ENCODE measurements around the gene S100A9. TPM values are rescaled to one million over a fixed set of nuclear protein-coding genes. Genes with fewer than 3 reads are reported as not detected.

The S100A9 gene
- total and polyA plus RNA-seq, 2 of the 8 experiments (the other 6 are each of a cell fraction or from before 2014, with no cell fraction given): not detected

DNA sequence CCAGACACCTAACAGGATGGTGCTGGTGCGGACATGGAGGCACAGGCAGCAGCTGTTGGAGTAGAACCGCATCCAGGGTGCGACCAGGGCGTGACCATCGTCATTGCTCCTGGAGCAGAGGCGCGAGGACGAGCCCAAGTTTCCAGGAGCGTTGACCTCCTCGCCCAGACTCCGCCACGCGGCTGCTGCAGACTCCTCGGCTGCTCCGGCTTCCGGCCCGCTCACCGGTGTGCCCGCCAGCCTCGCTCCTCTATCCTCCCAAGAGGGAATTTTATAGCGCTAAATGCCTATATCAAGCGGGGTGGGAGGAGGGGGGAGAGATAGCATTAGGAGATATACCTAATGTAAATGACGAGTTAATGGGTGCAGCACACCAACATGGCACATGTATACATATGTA lies 23.1 kb downstream of the S100A9 start (continued):
- TF ChIP-seq, protein P1, sequence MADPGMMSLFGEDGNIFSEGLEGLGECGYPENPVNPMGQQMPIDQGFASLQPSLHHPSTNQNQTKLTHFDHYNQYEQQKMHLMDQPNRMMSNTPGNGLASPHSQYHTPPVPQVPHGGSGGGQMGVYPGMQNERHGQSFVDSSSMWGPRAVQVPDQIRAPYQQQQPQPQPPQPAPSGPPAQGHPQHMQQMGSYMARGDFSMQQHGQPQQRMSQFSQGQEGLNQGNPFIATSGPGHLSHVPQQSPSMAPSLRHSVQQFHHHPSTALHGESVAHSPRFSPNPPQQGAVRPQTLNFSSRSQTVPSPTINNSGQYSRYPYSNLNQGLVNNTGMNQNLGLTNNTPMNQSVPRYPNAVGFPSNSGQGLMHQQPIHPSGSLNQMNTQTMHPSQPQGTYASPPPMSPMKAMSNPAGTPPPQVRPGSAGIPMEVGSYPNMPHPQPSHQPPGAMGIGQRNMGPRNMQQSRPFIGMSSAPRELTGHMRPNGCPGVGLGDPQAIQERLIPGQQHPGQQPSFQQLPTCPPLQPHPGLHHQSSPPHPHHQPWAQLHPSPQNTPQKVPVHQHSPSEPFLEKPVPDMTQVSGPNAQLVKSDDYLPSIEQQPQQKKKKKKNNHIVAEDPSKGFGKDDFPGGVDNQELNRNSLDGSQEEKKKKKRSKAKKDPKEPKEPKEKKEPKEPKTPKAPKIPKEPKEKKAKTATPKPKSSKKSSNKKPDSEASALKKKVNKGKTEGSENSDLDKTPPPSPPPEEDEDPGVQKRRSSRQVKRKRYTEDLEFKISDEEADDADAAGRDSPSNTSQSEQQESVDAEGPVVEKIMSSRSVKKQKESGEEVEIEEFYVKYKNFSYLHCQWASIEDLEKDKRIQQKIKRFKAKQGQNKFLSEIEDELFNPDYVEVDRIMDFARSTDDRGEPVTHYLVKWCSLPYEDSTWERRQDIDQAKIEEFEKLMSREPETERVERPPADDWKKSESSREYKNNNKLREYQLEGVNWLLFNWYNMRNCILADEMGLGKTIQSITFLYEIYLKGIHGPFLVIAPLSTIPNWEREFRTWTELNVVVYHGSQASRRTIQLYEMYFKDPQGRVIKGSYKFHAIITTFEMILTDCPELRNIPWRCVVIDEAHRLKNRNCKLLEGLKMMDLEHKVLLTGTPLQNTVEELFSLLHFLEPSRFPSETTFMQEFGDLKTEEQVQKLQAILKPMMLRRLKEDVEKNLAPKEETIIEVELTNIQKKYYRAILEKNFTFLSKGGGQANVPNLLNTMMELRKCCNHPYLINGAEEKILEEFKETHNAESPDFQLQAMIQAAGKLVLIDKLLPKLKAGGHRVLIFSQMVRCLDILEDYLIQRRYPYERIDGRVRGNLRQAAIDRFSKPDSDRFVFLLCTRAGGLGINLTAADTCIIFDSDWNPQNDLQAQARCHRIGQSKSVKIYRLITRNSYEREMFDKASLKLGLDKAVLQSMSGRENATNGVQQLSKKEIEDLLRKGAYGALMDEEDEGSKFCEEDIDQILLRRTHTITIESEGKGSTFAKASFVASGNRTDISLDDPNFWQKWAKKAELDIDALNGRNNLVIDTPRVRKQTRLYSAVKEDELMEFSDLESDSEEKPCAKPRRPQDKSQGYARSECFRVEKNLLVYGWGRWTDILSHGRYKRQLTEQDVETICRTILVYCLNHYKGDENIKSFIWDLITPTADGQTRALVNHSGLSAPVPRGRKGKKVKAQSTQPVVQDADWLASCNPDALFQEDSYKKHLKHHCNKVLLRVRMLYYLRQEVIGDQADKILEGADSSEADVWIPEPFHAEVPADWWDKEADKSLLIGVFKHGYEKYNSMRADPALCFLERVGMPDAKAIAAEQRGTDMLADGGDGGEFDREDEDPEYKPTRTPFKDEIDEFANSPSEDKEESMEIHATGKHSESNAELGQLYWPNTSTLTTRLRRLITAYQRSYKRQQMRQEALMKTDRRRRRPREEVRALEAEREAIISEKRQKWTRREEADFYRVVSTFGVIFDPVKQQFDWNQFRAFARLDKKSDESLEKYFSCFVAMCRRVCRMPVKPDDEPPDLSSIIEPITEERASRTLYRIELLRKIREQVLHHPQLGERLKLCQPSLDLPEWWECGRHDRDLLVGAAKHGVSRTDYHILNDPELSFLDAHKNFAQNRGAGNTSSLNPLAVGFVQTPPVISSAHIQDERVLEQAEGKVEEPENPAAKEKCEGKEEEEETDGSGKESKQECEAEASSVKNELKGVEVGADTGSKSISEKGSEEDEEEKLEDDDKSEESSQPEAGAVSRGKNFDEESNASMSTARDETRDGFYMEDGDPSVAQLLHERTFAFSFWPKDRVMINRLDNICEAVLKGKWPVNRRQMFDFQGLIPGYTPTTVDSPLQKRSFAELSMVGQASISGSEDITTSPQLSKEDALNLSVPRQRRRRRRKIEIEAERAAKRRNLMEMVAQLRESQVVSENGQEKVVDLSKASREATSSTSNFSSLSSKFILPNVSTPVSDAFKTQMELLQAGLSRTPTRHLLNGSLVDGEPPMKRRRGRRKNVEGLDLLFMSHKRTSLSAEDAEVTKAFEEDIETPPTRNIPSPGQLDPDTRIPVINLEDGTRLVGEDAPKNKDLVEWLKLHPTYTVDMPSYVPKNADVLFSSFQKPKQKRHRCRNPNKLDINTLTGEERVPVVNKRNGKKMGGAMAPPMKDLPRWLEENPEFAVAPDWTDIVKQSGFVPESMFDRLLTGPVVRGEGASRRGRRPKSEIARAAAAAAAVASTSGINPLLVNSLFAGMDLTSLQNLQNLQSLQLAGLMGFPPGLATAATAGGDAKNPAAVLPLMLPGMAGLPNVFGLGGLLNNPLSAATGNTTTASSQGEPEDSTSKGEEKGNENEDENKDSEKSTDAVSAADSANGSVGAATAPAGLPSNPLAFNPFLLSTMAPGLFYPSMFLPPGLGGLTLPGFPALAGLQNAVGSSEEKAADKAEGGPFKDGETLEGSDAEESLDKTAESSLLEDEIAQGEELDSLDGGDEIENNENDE (IDR thresholded peaks at IDR 0.05; ENCODE audit: insufficient replicate concordance, low read length): no peak
- TF ChIP-seq POLR2AphosphoS5 (IDR thresholded peaks at IDR 0.05; ENCODE audit: low read depth, low read length): no peak
- TF ChIP-seq, protein P2, sequence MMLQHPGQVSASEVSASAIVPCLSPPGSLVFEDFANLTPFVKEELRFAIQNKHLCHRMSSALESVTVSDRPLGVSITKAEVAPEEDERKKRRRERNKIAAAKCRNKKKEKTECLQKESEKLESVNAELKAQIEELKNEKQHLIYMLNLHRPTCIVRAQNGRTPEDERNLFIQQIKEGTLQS (IDR thresholded peaks at IDR 0.05; ENCODE audit: insufficient read depth, low read depth, low read length): no peak
- TF ChIP-seq HDAC6 (IDR thresholded peaks at IDR 0.05; ENCODE audit: low read depth, low read length): no peak
- TF ChIP-seq EP300 (IDR thresholded peaks at IDR 0.05; ENCODE audit: borderline replicate concordance in 1 of 2, low read depth in 2 of 2, low read length in 2 of 2): no peak
- TF ChIP-seq YY1 (IDR thresholded peaks at IDR 0.05; ENCODE audit: low read depth, low read length): no peak
- no peak for TF ChIP-seq SIN3A (conservative IDR thresholded peaks at IDR 0.05 in 1 of 2, IDR thresholded peaks at IDR 0.05 in 1 of 2; ENCODE audit: low read depth in 1 of 2, low read length in 2 of 2)
- TF ChIP-seq SAP30 (IDR thresholded peaks at IDR 0.05; ENCODE audit: insufficient read depth, insufficient replicate concordance, low read length): no peak
- no peak for TF ChIP-seq BRCA1 (IDR thresholded peaks at IDR 0.05; ENCODE audit: low read depth, low read length)
- no peak for TF ChIP-seq SIRT6 (IDR thresholded peaks at IDR 0.05; ENCODE audit: low read length)
- no peak for TF ChIP-seq NRF1 (IDR thresholded peaks at IDR 0.05; ENCODE audit: low read depth, low read length)
